Measurements from ENCODE around the gene CFAP97. TPM values are rescaled to one million over a fixed set of nuclear protein-coding genes. Genes with fewer than 3 reads are reported as not detected.

CFAP97 gene
- total RNA-seq, 4 donors from 2014 or later = 27.7 to 34.7 (median 32.0) TPM

GRCh38 chr4:185194924-185195888 is 8.6 kb downstream of the CFAP97 start:
- ATAC-seq (ENCODE audit: low FRiP score) (no peak), DNase-seq (ENCODE audit: low spot score) (no peak)
- no peak for TF ChIP-seq CTCF (IDR thresholded peaks at IDR 0.05)

DNA sequence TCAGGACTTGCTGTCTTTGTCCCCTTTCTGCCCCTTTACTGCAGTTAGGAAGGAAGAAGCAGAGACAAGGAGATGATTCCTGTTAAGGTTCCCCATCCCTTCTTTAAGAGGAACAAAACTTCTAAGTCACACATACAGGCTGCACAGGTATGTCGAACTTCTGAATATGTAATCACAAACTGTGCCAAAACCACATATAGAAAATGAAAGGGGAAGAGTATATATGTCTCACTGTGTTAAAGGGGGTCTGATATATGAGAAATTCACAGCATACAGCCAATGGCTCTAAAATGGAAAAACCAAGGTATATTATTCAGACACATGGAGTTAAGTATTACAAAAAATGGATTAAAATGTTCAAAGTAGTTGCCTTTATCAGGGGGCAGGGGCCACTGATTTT is 11.7 kb downstream of the CFAP97 start:
- no peak for TF ChIP-seq CTCF (IDR thresholded peaks at IDR 0.05)
- no peak for ATAC-seq (ENCODE audit: low FRiP score)
- DNase-seq (ENCODE audit: low spot score) = no peak

DNA sequence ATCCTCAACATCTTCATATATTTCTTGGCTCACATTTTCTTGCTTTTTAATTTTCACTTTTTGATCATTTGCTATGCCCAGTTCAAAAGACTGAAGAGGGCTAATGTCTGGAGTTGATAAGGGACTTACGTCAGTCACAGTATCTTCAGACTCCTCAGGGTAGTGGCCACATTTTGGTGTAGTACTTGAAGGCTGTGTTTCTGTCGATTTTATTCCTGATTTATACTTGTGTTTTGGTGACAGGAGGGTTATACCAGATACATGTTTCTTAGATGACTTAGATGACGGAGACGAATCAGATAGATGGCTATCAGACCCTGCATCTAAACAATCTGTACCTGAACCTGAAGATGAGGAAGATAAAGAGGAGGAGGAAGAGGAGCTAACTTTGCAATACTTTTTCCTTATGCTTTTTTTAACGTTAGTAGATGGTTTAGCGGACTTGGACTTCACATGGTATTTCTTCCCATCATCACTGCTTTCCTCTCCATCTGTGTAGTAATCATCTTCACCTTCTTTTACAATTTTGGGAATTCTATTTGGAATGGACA is 13.4 kb downstream of the CFAP97 start:
- DNase-seq (ENCODE audit: low spot score) = no peak
- no peak for ATAC-seq (ENCODE audit: low FRiP score)
- TF ChIP-seq CTCF (IDR thresholded peaks at IDR 0.05) = no peak

GRCh38 chr4:185189606-185190305 is 14.0 kb downstream of the CFAP97 start:
- ATAC-seq (ENCODE audit: low FRiP score) = no peak
- no peak for TF ChIP-seq CTCF (IDR thresholded peaks at IDR 0.05)
- DNase-seq (ENCODE audit: low spot score) = no peak

DNA sequence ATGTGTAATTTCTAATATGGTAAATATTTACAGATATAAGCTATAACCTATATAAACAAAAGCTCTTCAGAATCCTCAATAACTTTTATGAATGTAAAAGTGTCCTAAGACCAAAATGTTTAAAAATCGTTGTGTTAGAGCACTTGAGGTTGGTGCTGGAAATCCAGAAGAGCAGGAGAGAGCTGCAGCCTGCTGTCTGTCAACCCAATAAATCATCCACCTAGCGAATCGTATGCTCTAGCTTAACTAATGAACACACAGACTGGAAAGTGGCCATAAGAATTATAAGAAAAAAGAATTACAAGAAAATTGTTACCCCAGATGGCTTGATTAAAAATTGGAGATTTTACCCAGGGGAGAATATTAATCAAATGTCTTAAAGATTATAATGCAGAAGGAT is 17.0 kb downstream of the CFAP97 start:
- ATAC-seq (ENCODE audit: low FRiP score) (no peak), DNase-seq (ENCODE audit: low spot score) (no peak)
- no peak for TF ChIP-seq CTCF (IDR thresholded peaks at IDR 0.05)

DNA sequence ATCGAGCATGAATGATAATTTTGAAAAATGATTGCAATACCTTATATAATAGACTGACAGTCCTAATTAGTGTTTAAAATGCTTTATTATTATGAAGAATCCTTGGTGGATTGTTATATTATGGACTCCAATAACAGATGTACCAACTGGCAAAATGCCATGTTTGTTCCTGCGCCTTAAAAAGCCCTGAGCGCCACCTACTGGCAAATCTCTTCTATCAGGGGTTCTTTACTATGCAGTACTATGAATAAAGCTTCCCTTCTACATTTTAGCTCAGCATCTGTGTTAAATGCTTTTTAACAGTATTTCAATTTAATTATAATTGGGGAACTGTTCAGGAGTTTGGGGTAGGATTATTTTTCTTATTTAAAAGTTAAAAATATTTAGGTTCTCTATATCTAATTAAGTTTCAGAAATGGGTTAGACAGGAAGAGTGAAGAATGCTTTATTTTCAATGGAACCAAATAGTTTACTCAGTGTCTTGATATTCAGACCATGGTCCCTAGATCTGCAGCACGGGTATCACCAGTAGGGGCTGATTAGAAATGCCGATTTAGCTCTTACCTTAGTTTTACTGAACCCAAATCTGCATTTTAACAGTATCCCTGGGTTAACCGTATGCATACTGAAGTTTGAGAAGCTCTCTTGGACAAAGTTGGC is 20.0 kb downstream of the CFAP97 start:
- DNase-seq (ENCODE audit: low spot score) = peak; percentile 87
- peak; percentile 42 for ATAC-seq (ENCODE audit: low FRiP score)
- TF ChIP-seq CTCF (IDR thresholded peaks at IDR 0.05) = peak in 1 of 3 donors; percentile 29

All from omental fat pad (tissue), 4 donors.